ENCODE measurements around the gene SLC6A18.

The SLC6A18 gene

GRCh38 chr5:1203968-1204692 is 21.1 kb upstream of the SLC6A18 start:
- no peak for DNase-seq

- no peak for DNase-seq
These were observed 20.4 kb upstream of the SLC6A18 start for GRCh38 chr5:1204693-1205242.

- no peak for DNase-seq
These were observed 19.7 kb upstream of the SLC6A18 start for GRCh38 chr5:1205255-1206180.

- no peak for DNase-seq
These were observed 18.4 kb upstream of the SLC6A18 start for GRCh38 chr5:1206521-1207412.

- DNase-seq = no peak
These were observed 17.6 kb upstream of the SLC6A18 start for GRCh38 chr5:1207555-1207954.

GRCh38 chr5:1208221-1208742 is 16.9 kb upstream of the SLC6A18 start:
- DNase-seq = no peak

GRCh38 chr5:1208743-1209488 is 16.3 kb upstream of the SLC6A18 start:
- DNase-seq = no peak

- DNase-seq = no peak
These were observed 15.7 kb upstream of the SLC6A18 start for GRCh38 chr5:1209489-1209852.

- no peak for DNase-seq
These were observed 15.0 kb upstream of the SLC6A18 start for GRCh38 chr5:1209896-1210776.

GRCh38 chr5:1210832-1211251 is 14.3 kb upstream of the SLC6A18 start:
- DNase-seq = no peak

GRCh38 chr5:1211701-1212100 is 13.5 kb upstream of the SLC6A18 start:
- no peak for DNase-seq

GRCh38 chr5:1212271-1212670 is 12.9 kb upstream of the SLC6A18 start:
- no peak for DNase-seq

- DNase-seq = no peak
These were observed 12.3 kb upstream of the SLC6A18 start for GRCh38 chr5:1212881-1213280.

- no peak for DNase-seq
These were observed 11.5 kb upstream of the SLC6A18 start for GRCh38 chr5:1213508-1214162.

- DNase-seq = no peak
These were observed 10.8 kb upstream of the SLC6A18 start for GRCh38 chr5:1214163-1214935.

- no peak for DNase-seq
These were observed 10.3 kb upstream of the SLC6A18 start for GRCh38 chr5:1214936-1215220.

- DNase-seq = no peak
These were observed 9.7 kb upstream of the SLC6A18 start for GRCh38 chr5:1215320-1216096.

- no peak for DNase-seq
These were observed 8.8 kb upstream of the SLC6A18 start for GRCh38 chr5:1216211-1216917.
